GM12873 (cell line): ENCODE data around the gene FILIP1L.

Experiments
- CTCF ChIP-seq: IDR thresholded peaks from 2 replicates; pipeline ENCODE4 v1.5.1; 2012; ENCODE audit warnings: low read depth, mild to moderate bottlenecking, moderate library complexity, low read length, control low read depth; ENCODE audit not compliant: insufficient read depth; ENCODE audit errors: missing control alignments

FILIP1L gene

DNA sequence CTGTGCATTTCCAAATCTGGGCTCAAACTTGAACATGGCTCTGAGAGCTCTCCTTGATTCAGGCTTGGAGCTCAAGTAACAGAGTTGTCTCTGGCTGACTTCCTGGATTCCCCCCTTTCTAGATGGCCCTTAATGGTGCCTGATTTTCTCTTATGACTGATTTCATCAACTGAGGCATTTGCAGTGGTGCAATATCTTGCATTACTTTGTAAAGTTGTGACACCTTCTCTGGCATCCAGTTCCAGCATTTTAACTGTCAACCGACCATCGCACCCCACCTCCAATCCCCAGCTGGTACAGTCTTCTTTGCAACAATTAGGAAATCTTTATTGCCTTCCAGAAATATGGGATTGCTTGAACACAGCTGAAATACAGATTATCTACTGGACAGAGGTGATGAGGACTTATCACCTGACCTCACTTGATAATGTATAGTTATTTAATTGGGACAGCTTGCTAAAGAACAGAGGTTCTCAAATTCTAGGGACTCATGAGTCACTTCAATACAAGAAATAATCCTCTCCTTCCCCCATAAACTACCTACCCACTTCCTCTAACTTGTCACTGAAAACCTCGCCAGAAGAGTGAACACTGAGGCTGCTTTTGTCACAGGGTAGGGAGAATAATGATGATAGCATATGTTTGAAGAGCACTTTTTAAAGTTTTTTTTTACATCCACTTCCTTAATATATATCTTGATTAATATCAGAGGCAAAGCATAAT lies 41.8 kb downstream of the FILIP1L start:
- TF ChIP-seq CTCF = no peak

GRCh38 chr3:100069472-100069871 lies 44.8 kb downstream of the FILIP1L start:
- no peak for TF ChIP-seq CTCF

GRCh38 chr3:100068826-100069225 lies 45.5 kb downstream of the FILIP1L start:
- TF ChIP-seq CTCF = peak; percentile 81

DNA sequence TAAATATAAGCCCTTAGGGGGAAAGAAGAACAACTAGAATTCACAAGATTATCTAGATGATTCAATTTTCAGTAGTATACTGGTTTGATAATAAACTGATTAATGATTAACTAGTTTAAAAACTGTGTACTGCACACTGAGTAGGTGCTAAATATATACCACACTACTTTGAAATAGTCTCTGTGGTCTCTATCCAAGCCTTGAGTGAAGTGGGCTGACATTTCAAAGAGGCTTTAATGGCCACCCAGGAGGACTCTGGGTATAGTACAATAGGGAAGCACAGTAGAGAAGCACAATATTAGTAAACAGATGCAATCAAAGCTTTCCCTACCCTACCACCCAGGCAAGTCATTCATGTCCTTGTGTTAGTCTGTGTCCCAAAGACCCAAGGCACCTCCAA lies 46.7 kb downstream of the FILIP1L start:
- no peak for TF ChIP-seq CTCF

DNA sequence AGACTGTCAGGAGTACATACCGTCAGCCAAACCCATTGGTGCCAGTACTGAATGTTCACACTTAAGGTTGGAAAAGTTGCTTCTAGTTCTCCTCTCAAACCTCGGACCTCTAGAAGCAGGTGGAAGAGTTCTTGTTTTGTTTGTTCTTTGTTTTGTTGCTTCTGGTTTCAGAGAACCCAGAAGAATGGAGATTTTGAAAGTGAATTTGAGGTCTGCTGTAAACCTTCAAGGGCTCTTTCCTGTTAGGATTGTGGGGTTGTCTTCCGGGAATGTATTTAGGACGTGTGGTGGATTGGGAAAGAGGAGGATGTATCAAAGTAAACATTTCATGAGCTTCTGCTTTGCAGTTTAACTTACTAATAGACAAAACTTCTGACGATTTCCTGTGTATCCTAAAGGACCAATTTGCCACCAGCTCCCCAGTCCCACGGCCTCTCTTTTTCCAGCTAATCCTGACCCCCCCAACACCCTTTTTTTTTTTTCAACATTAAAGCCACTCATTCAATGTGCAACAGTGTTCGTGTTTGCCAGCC lies 50.3 kb downstream of the FILIP1L start:
- no peak for TF ChIP-seq CTCF

DNA sequence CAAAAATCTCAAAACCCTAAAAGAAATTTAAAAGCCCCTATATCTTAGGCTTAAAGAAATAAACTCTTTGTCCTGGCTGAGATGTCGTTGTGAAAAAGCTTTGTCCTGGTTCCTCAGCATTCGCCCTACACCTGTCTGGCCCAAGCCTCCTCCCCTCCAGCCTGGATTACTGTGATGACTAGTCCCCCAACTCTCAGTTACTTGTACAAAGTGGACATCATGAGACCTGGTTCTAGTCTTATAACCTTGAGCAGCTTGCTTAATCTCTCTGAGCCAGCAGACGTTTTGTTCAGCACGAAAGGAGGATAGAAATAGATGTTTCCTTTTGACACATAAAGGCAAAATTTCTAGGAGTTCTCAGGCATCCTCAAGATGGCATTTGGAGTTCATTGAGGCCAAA lies 51.6 kb downstream of the FILIP1L start:
- no peak for TF ChIP-seq CTCF

DNA sequence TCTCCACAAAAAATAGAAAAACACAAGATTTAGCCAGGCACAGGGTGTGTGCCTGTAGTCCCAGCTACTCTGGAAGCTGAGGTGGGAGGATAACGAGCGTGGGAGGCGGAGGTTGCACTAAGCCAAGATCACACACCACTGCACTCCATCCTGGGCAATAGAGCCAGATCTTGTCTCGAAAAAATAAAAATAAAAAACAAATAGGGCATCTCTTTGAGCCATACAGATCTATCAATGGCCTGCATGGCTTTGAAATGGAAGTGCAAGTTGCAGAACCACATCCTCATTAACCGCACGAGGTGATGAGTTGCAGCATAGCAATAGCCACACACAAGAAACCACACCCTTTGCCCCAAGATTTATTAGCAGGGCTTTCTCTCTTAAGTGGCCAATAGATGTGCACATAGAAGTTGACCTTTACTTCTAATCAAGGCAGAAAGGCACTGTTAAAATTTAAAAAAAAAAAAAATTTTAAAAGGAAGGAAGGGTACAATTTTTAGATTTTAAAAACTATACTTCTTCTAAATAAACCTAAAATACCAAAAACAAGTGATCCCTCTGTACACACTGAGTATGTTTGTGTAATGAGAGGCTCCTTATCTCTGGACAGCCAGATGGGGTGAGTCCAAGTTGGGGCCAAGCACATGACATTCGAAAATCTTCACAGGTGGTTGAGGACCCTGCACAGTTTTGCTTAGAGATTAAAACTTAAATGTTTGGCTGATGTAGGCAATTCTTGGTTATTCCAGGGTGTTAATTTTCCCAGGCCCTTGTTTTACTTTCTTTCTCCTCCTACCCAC lies 53.4 kb downstream of the FILIP1L start:
- no peak for TF ChIP-seq CTCF
